Activated CD4-positive, alpha-beta T cell treated with anti-CD3 and anti-CD28 coated beads, Interleukin-2, amount 50 U/mL, for 1 hour (primary cell): Measurements from ENCODE around the gene LRRC47.

ENCODE experiments used
- DNase-seq: peaks from one replicate; pipeline ENCODE4 v3.0.0-alpha.2; 2020

LRRC47 gene

DNA sequence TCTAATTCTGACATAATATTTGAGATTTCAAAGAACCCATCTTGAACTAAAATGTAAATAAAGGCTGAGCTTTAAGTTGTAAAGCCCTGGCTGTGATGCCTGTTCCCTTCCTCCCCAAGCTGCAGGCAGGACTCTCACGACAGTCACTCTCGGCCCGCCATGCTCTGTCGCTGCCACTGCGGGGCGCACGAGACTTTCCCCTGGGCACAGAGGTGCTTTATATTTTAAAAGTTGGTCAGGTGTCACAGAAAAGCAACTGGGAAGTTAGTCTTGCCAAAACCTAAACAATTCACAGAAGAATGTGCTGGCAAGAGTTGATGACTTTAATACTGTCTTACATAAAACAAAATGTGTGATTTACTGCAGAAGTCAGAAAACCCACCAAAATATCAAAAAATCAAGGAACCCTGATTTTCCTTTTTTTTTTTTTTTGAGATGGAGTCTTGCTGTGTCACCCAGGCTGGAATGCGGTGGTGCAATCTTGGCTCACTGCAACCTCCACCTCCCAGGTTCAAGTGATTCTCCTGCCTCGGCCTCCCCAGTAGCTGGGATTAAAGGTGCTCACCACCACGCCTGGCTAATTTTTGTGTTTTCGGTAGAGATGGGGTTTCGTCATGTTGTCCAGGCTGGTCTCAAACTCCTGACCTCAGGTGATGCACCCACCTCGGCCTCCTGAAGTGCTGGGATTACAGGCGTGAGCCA lies 10.7 kb downstream of the LRRC47 start:
- DNase-seq: no peak

DNA sequence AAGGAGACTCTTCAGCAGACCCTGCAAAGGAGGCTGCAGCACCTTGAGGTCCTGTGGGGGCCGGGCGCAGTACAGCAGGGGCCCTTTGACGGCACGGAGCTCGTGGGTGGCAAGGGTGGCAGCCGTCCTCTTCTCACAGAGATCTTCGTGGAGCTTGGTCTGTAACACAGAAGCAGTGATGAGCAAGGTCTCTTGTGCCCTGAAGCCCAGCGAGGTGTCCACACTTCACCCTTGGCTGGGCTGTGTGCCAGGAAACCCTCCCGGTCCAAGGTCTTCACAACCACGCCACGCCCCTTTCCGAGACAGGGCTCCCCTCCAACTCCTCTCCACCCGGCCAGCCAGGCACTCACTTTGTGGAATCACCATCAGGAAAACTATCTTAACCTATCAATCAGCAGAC lies 11.3 kb downstream of the LRRC47 start:
- no peak for DNase-seq

DNA sequence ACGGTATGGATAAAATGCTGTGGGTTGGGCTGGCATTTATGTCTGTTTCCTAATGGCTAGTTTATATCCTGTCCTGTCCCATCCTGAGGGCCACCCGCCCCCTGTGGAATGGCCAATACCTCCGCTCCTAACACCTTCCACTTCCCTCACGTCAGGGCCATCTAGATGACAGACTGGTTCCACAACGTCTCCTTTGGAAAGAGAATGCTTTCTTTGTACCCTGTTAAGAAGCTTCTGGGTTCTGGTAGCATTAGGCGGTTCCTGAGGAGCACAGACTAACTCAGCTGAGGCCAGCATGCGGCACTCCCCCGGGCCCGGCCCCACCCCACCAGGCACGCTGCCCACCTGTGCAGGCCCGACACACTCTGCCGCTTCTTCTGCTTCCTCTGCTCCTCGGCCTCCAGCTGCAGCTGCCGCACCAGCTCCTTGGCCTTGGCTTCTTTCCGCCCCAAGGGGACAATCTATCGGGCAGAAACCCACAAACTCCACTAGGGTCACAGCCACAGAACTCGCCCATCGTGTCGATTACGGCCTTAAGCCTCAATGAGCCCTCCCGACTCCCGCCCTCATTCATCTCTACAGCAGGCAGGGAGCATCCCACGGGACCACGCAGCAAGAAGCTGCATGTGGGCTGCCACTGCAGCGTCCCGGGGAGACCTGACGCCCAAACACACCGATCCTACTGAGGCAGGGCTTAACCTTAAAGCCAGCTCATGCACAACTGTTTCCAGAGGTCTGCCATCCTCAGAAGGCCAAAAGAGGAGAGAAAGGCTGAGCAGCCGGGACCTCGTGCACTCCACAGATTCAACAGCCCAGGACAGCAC lies 12.4 kb downstream of the LRRC47 start:
- DNase-seq: no peak

DNA sequence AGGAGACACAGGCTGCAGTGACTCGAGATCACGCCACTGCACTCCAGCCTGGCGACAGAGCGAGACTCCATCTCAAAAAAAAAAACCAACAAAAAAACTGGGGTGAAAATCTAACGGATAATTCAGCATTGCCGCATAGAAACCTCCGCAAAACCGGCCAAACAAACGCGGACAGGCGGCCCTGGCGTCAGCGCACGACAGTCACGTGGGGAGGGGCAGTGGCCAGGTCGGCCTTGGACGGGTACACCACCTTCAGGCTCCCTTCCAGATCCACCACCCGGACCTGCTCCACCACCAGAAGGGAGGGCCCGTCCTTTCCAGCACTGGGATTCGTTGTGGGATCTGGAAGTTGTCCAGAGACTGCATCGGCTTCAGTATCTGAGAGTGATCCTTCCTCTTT lies 15.4 kb downstream of the LRRC47 start:
- DNase-seq: no peak

DNA sequence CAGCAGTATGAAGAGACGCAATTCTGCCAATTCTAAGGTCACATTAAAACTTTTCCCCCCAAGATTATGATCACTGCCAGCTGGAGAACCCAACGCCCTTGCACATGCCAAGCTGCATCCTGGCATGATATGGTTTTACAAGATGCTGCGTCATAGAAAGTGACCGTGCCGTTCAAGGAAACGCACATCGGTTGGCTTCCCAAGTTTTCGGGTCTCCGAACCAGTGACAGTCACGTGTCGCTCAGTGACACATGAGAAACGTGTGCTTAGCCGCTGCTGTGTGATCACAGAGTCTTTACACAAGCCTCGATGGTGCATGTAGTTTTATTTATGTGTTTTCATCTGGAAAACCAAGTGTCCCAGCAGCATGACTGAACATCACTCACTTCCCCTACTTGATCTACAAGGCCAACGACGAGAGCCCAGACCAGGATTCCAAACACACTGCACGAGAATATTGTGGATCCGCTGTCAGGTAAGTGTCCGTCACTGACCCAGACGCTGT lies 16.3 kb downstream of the LRRC47 start:
- DNase-seq: no peak

DNA sequence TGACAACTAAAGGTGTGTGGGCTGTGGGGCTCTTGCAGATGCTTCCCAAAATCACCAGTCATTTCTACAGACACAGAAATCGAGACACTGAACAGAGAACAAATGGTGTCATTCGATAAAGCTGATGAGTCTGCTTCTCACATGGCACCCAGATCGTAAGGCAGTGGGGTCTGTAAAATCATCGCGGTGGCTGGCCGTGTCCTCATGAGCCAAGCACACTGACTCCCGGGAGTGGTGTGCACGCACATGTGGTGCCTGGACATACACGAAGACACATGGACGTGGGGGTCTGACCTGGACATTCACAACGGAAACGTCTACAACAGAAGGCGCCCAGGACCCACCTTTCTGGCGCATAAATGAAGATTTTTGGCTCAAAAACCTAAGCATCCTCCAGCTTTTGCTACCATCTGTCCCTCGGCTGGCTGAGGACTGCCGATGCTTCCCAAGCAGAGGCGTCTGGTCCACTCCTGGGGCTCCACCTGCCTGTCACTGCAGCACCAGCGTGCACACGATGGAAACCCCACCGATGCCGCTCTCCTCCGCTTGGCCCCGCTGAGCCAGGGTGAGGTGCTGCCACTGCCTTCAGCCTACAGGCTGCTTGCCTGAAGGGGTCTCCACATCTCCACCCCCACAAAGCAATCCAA lies 16.9 kb downstream of the LRRC47 start:
- no peak for DNase-seq

DNA sequence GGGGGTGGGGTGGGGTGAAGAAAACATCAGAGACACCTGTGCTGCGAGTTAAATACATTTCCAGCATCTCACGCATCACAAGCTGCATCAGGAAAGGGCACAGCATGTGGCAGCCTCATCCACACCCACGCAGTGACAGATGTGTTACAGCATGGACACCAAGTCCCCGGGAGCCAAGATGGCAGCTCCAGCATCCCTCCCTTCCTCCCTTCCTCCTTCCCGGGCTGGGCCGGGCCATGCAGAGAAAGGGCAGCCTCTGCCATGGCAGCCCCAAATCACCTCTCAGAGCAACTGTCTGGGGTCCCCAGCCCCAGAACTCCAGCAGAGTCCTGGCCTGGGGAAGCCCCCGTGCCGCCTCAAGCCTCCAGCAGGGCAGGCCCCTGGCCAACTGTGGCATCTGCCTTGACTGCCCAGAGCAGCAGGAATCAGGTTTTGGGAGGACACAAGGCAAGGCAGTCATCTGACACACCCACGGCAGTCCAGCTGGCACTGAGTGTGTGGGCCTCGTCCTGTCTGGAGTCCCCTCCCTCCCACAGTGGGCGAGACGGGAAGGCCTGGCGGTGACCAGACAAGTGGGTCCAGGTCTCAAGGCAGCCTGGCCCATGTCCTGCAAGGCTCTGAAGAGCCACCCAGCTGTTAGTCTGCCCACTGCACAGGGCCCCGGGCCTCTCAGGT lies 17.6 kb downstream of the LRRC47 start:
- no peak for DNase-seq

DNA sequence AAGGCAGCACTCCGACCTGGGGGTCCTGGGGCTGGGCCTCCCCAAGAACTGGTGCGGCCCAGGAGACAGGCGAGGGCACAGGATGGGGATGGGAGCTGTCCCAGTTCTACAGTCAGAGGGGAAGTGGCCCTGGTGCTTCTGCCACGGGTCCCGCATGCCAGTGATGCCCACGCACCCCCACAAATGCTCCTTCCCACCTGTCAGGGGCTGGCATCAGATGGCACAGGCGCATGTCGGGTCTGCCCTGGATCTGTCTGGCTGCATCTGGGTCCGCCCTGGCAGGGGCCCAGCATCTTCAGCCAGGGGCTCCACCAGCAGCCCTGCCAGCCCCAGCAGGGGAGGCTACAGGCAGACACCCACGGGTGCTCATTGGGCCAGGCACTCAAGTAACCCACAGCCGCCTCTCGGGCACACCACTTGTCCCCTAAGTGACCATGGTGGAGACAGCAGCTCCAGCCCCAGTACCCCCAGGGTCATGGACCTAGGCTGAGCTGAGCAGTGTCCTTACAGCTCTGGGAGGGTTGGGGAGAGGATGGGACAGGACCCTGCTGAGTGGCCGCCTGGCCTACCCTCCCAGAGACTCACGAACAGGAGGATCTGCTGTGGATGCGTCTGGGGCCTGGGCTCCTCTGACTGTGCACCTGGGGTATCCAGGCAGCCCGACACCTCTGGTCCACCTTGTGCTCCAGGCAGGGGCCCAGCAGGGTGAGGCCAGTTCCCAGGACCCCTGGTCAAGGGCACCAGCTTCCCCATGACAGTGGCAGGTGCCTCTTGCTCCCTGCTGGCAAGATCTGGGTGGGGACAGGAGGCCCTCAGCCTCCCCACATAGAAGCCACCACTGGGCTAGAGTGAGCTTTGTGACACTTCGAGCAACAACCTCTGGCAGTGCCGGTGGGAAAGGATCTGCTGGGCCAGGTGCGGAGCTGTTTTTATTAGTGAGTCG lies 18.4 kb downstream of the LRRC47 start:
- no peak for DNase-seq

DNA sequence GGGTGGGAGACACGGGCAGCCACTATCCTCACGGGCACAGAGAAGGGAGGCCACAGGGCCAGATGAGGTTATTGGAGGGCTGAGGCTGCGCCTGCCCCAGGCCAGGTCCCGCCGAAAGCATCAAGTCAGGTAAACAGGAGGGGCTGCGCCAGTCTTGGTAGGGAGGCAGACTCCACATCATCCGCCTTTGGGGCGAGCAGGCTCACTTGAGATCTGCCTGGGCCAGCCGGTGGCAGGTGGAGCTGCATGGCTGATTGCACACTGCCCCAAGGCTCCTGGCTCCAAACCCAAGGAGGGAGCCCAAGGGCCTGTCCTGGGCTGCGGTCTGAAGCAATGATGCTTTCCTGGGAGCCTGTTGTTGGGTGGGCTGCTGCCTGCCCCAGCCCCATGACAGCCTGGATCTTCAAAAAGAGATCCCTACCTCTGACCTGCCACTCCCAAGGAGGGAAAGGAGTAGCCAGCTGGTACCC lies 19.2 kb downstream of the LRRC47 start:
- DNase-seq: no peak

DNA sequence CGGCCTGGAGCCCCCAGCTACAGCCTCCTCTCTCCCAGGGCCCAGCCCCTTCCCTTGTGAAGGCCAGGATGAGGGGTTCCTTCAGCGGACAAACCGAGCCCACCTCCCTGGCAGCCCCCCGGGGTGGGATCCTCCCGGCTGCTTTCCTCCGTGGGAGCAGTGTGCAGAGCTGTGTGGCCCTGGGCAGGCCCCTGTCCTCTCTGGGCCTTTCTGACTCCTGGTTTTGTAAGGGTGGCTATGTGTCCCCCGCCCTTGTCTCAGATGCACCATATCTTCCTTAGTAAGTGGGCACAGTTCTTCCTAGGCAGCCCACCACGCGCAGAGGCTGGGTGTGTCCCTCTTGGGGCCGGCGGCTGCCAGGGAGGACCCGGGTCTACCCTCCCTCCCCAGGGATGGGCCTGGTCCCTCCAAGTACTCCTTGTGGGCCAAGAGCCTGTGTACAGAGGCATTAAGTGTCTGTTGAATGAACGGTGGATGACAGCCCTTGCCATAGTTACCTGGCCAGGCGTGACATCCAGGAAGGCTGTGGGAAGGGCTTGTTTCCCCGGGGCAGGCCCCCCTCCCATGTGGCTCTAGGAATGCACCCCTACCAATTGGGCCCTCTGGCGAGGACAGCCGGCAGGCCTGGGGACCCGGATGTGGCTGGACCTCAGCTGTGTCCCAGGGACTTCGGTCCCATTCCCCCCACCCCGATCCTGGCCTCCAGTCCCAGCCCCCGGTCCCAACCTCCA lies 19.9 kb downstream of the LRRC47 start:
- no peak for DNase-seq

DNA sequence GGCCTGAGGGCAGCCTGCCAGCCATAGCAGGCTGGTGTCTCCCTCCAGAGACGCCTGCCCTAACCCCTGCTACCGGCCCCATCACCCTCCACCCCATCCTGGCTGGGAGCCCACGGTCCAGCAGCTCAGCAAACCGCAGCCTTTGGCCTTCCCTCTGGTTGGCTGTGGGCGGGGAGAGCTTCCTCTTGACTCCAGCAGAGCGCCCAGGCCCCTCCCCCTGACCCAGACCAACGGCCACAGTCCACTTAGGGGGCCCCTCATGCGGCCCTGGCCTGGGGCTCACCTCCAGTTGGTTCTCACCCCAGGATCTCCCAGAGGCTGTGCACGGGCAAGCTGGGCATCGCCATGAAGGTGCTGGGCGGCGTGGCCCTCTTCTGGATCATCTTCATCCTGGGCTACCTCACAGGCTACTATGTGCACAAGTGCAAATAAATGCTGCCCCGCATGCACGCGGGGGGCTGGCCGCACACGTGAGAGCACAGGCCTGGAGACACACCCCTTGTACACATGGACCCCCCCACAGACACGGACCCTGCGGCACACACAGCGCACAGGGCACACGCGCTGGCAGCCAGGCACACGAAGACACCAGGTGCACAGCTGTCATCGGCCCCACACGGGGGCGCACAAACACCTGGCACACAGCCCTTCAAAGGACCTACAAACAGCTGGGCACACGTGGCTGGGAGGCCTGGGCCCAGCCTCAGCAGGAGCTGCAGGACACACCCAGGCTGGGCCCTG lies 20.6 kb downstream of the LRRC47 start:
- DNase-seq: peak; percentile 53

DNA sequence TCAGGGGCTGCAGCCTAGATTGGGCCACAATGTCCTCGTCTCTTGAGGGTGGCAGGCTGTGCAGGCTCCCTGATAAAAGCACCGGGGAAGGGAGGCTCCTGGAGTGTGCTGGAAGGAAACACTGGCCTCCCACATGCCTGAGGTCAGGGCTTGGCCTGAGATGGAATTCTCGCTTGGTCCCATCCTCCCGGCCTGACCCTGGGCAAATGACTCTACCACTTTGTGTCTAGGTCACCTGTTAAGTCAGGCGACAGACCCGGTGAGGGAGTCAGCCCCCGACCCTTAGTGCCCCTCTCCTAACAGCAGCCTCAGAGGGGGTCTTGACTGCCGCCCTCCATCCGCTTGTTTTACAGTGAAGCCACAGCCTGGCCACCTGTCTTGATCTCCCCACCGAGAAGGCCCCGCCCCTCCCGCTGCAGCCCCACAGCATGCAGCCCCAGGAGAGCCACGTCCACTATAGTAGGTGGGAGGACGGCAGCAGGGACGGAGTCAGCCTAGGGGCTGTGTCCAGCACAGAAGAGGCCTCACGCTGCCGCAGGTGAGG lies 21.3 kb downstream of the LRRC47 start:
- DNase-seq: no peak

DNA sequence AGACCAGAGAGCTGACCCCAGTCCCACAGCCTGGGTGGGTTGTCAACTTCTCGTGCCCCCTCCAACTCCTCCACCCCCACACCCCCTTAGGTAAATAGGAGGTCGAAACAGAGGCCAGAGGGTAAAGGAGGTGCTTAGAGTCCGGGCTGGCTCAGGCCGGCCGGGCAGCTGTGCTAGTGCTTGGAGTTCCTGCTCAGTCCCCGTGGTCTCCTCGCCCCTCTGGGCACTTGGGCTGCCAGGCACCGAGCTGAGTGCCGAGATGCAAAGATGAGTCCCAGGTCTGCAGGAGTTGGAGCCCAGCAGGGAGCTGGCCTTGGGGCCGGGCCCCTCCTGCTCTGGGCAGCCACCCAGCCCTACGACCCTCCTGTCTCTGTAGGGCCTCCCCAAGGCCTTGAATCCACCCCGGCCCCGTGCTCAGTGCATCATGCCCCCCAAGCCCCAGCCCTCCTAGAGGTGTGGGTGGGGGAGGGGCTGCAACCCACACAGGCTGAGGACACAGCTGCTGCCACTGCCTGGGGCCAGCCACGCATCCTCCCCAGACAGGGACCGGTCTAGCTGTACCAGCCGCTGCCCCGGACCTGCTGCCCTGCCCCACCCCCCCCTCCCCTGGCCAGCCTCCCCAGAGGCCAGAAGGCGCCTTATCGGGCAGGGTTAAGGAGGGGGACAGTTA lies 21.9 kb downstream of the LRRC47 start:
- no peak for DNase-seq

DNA sequence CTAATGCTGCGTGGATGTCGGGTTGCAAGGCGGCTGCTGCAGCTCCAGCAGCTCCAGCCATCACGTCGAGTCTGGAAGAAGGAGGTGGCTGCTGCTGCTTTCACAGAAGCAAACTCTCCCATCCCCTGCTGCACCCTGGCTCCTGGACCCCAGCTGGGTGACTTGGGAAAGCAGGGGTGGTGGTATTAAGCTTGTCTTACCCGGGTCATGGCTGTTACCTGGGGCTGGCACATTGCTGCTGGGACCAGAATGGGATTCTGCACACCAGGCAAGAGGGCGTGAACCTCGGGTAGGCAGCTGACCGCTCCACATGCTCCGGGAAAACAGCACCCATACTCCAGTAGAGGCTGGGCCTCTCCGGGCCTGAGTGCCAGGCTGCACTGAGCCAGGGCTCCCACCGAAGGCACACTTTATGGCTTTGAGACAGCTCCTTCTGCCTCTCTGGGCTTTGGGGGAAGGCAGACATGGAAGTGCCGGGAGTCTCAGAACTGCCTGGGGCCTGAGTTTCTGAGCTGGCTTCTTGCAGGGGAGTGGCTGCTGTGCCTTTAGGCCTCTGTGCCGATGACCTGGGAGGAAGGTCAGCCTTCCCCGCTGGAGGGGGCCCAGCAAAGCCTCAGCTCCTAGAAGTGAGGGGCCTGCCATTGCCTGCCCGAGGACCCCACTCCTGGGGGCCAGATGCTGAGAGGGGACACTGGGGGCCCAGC lies 22.6 kb downstream of the LRRC47 start:
- no peak for DNase-seq

DNA sequence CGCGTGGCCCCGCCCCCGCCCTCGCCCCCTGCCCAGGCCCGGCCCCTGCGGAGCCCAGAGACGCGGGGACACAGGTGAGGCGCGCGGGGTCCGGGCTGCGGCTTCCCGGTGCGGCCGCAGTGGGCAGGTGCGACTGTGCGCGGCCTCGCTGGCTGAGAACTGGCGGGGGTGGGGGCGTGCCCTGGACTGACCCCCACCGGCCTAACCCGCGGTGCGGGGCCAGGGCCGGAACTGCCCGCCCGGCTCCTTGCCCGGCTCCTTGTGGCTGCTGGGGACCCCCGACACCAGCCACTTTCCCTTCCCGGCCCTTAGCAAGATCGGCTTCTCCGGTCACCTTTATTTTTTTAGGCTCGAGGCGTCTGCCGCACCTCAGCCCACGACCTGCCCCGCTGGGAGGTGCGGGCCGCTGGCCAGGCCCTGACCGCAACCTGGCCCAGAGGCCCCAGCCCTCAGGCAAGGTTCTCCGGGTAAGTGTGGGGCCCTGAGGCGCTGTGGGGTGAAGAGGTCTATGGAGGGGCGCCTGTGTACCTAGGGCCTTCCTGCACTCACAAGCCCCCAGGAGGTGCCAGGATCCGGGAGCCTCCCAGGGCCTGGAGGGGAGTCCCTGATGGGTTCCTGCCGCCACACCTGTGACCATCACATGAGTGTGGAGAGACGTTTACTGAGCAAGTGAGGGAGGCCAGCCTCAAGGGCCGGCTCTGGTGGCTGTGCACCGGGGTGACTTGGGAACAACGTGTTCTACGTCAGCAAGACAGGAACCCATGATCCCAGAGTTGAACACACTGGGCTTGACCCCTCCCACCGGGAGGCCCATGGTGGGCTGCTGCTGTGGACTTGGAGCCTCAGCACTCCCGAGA lies 23.4 kb downstream of the LRRC47 start, which contains the start of gene SMIM1:
TSS of gene SMIM1 (plus strand) at position 35 of the 857 bp plus-strand sequence. CDS start 2,625 bp downstream, outside the sequence.
- DNase-seq: no peak

DNA sequence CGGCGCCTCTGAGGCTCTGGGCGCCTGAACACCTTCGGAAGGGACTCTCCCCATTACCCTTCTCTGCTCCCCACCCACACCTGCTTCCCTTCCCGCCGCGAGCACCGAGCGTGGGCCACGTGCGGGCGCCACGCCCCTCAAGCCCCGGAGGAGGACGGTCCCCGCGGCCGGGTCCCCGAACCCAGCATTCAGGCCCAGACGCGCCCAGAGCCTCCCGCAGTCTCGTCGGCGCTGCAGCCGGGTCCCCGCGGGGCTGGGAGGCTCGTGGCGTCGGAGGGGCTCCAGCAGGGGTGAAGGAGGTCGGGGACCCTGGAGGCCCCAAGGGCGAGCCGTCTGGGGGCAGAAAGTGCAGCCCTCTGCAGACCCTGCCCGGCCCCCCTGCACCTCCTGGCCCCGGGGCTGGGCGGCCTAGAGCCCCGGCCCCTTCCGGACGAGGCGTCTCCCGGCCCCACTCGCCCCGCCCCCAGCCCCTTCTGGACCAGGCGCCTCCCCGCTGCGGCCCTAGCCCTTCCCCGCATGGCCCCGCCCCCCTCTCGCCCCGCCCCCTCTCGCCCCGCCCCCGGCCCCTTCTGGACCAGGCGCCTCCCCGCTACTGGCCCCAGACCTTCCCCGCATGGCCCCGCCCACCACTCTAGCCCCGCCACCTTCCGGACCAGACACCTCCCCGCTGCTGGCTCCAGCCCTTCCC lies 24.1 kb downstream of the LRRC47 start:
- peak; percentile 85 for DNase-seq
